Measurements from ENCODE around the gene HSD17B2. TPM values are rescaled to one million over a fixed set of nuclear protein-coding genes. Genes with fewer than 3 reads are reported as not detected.
A peak's percentile ranks its signal among the peaks of the same experiment; 100 is the strongest.

HSD17B2 gene
- total RNA-seq, 1 donor = not detected

DNA sequence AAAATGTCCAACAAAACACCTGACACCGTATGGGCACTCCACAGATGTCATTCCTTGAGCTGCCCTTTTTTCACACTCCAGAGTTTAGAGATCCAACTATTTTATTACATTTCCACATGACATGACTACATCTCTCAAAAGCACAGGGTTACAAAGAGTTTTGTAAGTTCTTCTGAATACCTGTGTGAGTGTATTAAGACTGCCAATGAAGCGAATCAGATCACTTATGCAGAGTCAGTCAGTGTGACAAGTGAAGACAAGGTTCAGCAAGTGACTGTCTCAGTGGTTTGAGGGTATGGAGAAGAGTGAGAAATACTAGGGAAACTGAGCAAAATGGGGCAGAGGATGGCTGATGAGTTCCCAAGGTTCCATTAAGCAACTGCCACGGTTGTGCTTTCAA lies 32.2 kb upstream of the HSD17B2 start:
- peaks cover 2% of the 10 kb centered on the region for H3K4me1 ChIP-seq (ENCODE audit: insufficient read depth, low read length)
- no peak for TF ChIP-seq CTCF (IDR thresholded peaks at IDR 0.05; ENCODE audit: extremely low read depth, low read depth, low read length)
- H3K27ac ChIP-seq (ENCODE audit: low read depth, low read length) = no peak overlapping the region
- no peaks in the 10 kb centered on the region for H3K9me3 ChIP-seq (ENCODE audit: low read depth, low read length)
- no peak for DNase-seq (ENCODE audit: insufficient read length, low spot score, missing footprints)
- H3K36me3 ChIP-seq (ENCODE audit: insufficient read depth, low read length) = no peaks in the 10 kb centered on the region
- H3K4me2 ChIP-seq (ENCODE audit: insufficient read depth, low read length) = no peak overlapping the region
- no peak overlapping the region for H3K4me3 ChIP-seq (ENCODE audit: insufficient read depth, low read length)
- no peaks in the 10 kb centered on the region for H4K20me1 ChIP-seq (ENCODE audit: insufficient read depth, low read length)
- H2AFZ ChIP-seq (ENCODE audit: low read length) = no peak overlapping the region
- H3K79me2 ChIP-seq (ENCODE audit: insufficient read depth, low read length) = no peaks in the 10 kb centered on the region
- no peaks in the 10 kb centered on the region for H3K27me3 ChIP-seq (ENCODE audit: insufficient read depth, low read length)

- Histone ChIP-seq H4K20me1 (ENCODE audit: insufficient read depth, low read length) (no peaks in the 10 kb centered on the region), H3K27ac (ENCODE audit: low read depth, low read length) (no peak overlapping the region), H2AFZ (ENCODE audit: low read length) (no peak overlapping the region), H3K36me3 (ENCODE audit: insufficient read depth, low read length) (no peaks in the 10 kb centered on the region), H3K4me3 (ENCODE audit: insufficient read depth, low read length) (no peak overlapping the region), H3K79me2 (ENCODE audit: insufficient read depth, low read length) (no peaks in the 10 kb centered on the region), H3K4me2 (ENCODE audit: insufficient read depth, low read length) (no peak overlapping the region), H3K27me3 (ENCODE audit: insufficient read depth, low read length) (no peaks in the 10 kb centered on the region), H3K9me3 (ENCODE audit: low read depth, low read length) (no peaks in the 10 kb centered on the region), H3K4me1 (ENCODE audit: insufficient read depth, low read length) (no peaks in the 10 kb centered on the region)
- TF ChIP-seq CTCF (IDR thresholded peaks at IDR 0.05; ENCODE audit: extremely low read depth, low read depth, low read length) = no peak
- DNase-seq (ENCODE audit: insufficient read length, low spot score, missing footprints) = no peak
These were observed 30.5 kb upstream of the HSD17B2 start for GRCh38 chr16:82004601-82005000.

GRCh38 chr16:82005027-82005830 lies 29.8 kb upstream of the HSD17B2 start:
- no peak overlapping the region for H2AFZ ChIP-seq (ENCODE audit: low read length)
- DNase-seq (ENCODE audit: insufficient read length, low spot score, missing footprints) = peak; percentile 38
- no peaks in the 10 kb centered on the region for H3K9me3 ChIP-seq (ENCODE audit: low read depth, low read length)
- H3K27me3 ChIP-seq (ENCODE audit: insufficient read depth, low read length) = no peaks in the 10 kb centered on the region
- no peak overlapping the region for H3K27ac ChIP-seq (ENCODE audit: low read depth, low read length)
- no peaks in the 10 kb centered on the region for H3K79me2 ChIP-seq (ENCODE audit: insufficient read depth, low read length)
- no peak for TF ChIP-seq CTCF (IDR thresholded peaks at IDR 0.05; ENCODE audit: extremely low read depth, low read depth, low read length)
- H3K4me2 ChIP-seq (ENCODE audit: insufficient read depth, low read length) = no peak overlapping the region
- no peak overlapping the region for H3K4me3 ChIP-seq (ENCODE audit: insufficient read depth, low read length)
- H4K20me1 ChIP-seq (ENCODE audit: insufficient read depth, low read length) = no peaks in the 10 kb centered on the region
- no peaks in the 10 kb centered on the region for H3K4me1 ChIP-seq (ENCODE audit: insufficient read depth, low read length)
- no peaks in the 10 kb centered on the region for H3K36me3 ChIP-seq (ENCODE audit: insufficient read depth, low read length)

DNA sequence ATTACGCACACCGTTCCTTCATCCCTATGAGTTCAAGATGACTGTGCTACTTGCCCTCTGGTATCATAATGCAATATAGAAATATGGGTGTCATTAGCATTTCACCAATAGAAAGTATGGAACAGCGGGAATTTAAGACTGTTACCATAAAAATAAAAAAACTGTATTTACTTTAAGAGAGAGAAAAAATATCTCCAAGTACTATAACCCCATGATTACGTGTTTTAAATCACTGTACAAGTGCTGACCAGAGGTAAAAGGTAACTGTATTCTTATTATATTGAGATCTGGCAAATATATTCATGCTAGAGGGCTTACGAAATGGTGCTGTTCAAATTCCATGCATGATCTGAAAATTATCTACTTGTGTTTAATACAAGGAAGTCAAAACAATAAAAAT lies 29.0 kb upstream of the HSD17B2 start:
- Histone ChIP-seq H3K79me2 (ENCODE audit: insufficient read depth, low read length) (no peaks in the 10 kb centered on the region), H3K27me3 (ENCODE audit: insufficient read depth, low read length) (no peaks in the 10 kb centered on the region), H2AFZ (ENCODE audit: low read length) (no peak overlapping the region), H3K4me1 (ENCODE audit: insufficient read depth, low read length) (no peaks in the 10 kb centered on the region), H3K4me2 (ENCODE audit: insufficient read depth, low read length) (no peak overlapping the region), H3K27ac (ENCODE audit: low read depth, low read length) (no peak overlapping the region), H4K20me1 (ENCODE audit: insufficient read depth, low read length) (no peaks in the 10 kb centered on the region), H3K36me3 (ENCODE audit: insufficient read depth, low read length) (no peaks in the 10 kb centered on the region), H3K4me3 (ENCODE audit: insufficient read depth, low read length) (no peak overlapping the region), H3K9me3 (ENCODE audit: low read depth, low read length) (no peaks in the 10 kb centered on the region)
- no peak for DNase-seq (ENCODE audit: insufficient read length, low spot score, missing footprints)
- no peak for TF ChIP-seq CTCF (IDR thresholded peaks at IDR 0.05; ENCODE audit: extremely low read depth, low read depth, low read length)
